GM18907 (cell line): ENCODE measurements around the gene INF2.

Experiments used
- ATAC-seq: cut with Tn5 transposase; IDR thresholded peaks from one replicate; pipeline ENCODE4 v1.9.1; 2021; ENCODE audit warnings: mild to moderate bottlenecking, moderate library complexity; ENCODE audit not compliant: unreplicated experiment

The INF2 gene

GRCh38 chr14:104673481-104673880, 15.9 kb upstream of the INF2 start:
- no peak for ATAC-seq

- no peak for ATAC-seq
Observed at GRCh38 chr14:104675447-104675846, 14.0 kb upstream of the INF2 start.

DNA sequence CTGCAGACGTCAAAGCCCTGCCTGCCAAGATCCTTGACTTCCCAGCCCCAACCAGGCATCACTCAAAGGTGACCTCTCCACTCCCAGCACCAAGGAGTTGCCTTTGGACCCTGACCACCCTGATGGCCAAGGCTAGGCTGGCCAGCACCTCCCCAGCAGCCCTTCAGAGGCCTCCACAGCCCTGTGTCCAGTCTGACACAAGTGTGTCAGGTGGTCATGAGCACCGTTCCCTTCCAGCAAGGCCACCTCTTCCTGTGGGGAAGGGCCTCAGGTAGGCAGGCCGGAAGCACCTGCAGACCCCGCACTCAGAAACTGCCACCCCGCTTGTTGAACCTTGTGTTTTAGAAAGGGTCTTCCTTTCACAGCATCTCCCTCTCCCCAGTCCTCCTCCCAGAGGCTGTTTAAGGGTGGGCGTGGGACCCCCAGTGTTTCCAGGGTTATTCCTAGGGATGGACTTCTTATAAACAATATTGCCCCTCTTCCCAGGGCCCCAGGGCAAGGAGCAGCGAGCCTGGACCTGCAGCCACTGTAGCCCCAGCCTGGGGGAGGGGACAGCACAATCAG, 13.2 kb upstream of the INF2 start:
- no peak for ATAC-seq

GRCh38 chr14:104676694-104677511, 12.5 kb upstream of the INF2 start:
- ATAC-seq, result peak; percentile 33

GRCh38 chr14:104677512-104678332, 11.7 kb upstream of the INF2 start:
- ATAC-seq, result peak; percentile 52

GRCh38 chr14:104678346-104678745, 11.1 kb upstream of the INF2 start:
- ATAC-seq, result peak; percentile 6

GRCh38 chr14:104678901-104679705, 10.3 kb upstream of the INF2 start:
- no peak for ATAC-seq

DNA sequence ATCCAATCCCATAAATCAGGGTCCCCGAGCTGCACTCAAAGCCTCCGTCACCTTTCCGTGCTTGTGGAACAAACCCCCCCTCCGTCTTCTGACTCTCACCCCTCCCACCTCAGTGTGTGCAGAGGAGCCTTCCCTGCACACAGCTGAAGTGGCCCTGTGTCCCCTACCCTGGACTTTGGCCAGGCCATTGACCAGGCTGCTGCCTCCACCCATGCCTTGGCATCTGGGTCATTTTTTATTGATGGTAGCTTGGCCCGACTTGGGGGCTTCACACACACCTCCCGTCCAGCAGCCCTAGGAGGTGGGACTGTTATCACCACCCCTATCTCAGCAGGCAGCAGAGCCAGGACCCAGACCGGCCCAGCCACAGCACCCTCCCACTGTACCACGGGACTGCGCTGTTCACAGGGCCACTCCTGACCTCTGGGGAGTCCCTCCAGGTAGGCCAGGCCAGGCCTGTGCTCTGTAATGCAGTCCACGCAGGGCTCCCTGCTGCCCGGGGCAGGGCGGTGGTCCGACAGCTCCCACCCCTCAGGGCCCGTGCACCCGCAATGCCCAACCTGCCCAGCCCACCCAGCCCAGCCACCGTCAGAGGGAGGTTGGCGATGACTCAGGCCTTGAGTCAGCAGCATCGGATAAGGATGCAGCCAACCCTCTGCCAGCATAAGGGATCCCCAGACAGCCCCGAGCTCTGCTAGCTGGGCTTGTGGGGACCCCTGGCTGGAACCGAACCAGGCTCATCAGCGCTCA, 9.2 kb upstream of the INF2 start:
- ATAC-seq, result no peak

DNA sequence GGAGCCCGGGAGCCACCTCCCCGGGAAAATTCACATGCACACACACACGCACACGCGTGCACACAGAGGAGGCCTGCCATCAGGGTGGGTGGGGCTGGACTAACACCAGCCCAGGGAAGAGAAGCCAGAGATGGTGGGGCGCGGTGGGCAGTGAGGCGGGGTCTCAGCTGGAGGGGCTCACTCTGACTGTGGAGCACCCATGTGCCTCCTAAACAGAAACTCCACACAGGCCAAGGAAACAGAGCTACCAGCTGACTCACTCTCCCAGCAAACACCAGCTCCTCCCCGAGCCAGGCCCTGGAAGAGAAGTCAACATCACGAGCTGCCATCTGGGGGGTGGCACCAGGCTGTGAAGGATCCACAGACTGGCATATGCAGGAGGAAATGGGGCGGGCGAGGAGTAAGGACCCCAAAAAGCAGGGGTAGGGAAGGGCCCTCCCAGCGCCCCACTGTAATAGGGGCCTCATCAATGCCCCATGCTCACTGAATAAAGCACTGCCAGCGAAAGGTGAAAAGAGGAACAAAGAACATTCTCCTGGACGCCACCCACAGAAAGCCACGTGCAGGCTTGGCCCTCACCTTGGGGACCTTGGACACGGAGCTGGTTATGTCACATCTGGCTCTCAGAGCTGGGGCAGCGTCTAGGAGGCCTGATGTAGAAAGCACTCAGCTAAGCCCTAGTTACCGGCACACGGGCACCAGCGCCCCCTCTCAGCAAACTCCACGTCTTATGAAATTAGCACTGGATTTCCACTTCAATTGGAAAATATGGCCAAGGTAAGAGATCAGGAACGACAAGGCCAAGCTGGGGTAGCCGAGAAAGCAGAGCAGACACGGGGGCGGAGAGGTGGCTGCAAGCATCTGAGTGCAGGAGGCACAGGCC, 8.4 kb upstream of the INF2 start:
- peak; percentile 36 for ATAC-seq

DNA sequence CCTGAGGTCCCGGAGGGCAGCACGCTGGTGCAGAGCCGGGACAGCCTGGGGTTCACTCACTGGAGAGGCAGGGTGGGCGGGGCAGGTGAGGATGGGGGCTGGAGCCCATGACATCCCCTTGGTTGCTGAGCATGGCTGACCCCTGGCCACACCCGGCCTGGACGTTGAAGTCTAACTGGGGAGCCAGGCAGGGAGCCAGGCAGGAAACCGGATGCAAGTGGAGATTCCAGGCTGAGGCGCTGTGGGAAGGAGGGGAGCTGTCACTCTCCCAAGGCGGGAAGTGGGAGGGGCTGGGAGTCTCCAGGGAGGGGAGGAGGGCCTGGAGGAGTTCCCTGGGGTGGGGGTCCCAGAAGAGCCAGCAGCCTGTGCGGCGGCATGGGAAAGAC, 7.7 kb upstream of the INF2 start:
- ATAC-seq, result no peak

DNA sequence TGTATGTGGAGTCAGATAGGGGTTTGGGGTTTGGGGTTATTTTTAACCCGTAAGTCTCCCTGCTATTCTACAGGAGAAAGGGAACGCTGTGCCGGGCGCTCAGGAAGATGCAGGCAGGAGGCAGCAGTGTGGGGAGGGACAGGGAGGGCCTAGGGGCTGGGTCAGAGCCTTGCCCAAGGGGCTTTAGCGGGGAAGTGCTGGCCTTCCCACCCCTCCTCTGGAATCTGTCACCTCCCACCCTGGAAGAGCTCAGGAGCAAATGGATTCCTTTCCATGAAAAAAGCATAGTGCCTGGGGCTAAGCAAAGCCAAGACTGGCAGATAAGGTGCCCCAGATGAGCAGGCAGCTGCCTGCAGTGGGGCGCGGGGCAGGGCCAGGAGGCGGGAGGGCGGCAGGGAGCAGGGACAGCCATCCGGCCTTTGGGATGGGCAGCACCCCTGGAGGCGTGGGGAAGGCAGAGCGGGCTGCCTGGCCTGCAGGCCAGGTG, 7.3 kb upstream of the INF2 start:
- ATAC-seq, result no peak

DNA sequence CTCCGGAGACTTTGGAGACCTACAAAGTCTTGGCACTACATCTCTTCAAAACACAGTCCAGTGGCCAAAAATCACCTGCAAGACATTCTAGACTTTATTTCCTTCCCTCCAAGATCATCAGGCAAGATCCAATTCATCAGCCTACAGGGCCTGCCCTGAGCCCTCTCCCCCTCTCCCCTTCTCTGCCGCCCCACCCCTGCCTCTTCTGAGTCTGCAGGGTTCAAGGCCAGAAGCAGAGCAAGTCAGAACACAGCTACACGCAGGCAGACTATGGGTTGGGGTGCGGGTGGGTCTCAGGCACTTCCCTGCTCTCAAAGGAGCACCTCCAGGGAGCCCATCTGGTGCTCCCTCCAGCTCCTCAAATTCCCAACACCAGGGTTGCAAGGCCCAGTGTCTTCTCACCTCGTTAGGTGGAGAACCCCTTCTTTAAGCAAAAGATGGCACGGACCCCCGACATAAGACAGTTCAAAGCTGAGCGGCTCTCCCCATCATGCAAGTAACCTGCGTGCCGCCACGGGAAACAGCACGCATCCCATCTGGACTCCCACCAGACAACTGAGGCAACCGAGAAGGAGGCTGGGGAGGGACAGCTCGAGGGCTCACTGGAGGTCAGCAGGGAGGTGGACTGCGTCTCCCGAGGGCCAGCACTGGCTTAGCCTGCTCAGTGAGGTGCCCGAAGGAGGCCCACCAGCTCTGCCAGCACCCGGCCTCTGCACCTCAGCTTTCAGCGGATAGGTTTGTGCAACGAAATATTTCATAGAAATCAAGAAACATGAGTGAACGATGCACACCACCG, 5.6 kb upstream of the INF2 start:
- ATAC-seq, result no peak

GRCh38 chr14:104684449-104684821, 5.0 kb upstream of the INF2 start:
- ATAC-seq, result no peak

GRCh38 chr14:104685216-104685997, 4.0 kb upstream of the INF2 start:
- no peak for ATAC-seq

DNA sequence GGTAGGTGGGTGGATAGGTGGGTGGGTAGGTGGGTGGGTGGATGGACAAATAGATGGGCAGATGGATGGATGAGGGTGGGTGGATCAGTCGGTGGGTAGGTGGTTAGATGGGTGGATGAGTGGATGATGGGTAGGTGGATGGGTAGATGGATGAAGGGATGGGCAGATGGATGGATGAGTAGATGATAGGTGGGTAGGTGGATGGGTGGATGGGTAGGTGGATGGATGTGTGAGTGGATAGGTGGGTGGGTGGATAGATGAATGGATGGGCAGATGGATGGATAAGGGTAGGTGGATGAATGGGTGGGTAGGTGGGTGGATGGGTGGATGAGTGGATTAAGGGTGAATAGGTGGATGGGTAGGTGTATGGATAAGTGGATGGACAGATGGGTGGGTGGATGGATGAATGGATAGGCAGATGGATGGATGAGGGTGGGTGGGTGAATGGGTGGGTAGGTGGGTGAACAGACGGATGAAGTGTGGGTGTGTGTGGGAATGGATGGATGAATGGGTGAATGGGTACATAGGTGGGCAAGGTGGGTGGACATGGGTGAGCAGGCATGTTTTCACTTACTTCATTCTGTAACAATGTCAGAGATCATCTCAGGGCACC, 3.3 kb upstream of the INF2 start:
- no peak for ATAC-seq

GRCh38 chr14:104686624-104687517, 2.5 kb upstream of the INF2 start:
- no peak for ATAC-seq
